Measurements from ENCODE around the gene NFATC2.

NFATC2 gene

DNA sequence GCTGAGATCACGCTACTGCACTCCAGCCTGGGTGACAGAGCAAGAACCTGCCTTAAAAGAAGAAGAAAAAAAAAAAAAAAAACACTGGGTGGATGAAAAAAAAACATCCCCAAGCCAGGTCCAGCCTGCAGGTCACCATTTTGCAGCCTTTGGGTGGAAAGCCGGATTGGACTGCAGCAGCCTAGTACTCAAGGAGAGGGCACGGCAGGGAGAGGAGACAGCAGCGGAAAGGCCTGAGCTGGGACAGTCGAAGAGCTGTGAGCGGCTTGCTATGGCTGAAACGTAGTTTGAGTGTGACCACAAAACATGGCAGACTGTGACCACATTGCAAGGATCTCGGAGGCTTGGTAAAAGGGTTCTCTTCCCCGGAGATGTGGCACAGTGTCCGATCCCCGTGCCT is 173.0 kb downstream of the NFATC2 start:
- no peak overlapping the region for H3K4me3 ChIP-seq (replicated peaks in 1 of 2; ENCODE audit: low read depth in 2 of 2, low read length in 2 of 2)
- TF ChIP-seq, protein P1, sequence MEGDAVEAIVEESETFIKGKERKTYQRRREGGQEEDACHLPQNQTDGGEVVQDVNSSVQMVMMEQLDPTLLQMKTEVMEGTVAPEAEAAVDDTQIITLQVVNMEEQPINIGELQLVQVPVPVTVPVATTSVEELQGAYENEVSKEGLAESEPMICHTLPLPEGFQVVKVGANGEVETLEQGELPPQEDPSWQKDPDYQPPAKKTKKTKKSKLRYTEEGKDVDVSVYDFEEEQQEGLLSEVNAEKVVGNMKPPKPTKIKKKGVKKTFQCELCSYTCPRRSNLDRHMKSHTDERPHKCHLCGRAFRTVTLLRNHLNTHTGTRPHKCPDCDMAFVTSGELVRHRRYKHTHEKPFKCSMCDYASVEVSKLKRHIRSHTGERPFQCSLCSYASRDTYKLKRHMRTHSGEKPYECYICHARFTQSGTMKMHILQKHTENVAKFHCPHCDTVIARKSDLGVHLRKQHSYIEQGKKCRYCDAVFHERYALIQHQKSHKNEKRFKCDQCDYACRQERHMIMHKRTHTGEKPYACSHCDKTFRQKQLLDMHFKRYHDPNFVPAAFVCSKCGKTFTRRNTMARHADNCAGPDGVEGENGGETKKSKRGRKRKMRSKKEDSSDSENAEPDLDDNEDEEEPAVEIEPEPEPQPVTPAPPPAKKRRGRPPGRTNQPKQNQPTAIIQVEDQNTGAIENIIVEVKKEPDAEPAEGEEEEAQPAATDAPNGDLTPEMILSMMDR (IDR thresholded peaks at IDR 0.05; ENCODE audit: low read depth, low read length): no peak
- DNase-seq (ENCODE audit: low read depth in 2 of 2): no peak

DNA sequence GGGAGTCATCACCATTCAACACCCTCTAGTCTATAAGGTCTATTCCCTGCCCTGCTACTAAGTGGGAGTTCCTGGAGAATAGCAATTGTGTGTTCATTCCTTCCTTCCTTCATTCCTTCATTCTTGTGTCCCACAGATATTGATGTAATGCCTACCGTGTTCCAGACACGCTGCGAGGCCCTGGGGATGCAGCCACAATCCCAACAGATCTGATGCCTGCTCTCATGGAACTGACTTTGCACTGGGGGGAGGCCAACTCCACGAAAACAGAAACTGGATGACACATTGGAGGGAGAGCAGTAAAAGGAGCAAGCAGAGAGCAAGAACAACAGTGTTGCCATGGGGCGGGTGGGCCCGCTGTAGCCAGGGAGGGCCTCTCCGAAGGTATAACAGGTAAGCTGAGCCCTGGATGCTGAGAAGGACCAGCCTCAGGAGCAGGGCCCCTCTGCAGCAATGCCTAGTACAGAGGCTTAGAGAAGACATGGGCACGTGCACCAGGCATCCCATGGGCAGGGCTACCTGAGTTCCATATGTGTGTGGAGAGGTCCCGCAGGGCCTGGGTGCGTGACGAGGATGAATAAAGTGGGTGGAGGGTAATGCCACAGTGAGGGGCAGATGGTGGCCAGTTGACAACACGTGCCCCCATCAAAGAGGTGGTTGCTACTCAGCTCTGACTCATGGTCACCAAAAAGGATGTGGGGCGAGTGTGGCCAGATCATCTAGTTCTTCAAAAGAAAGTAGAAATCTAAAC is 173.9 kb downstream of the NFATC2 start:
- no peak for DNase-seq (ENCODE audit: low read depth in 2 of 2)
- TF ChIP-seq, protein P1 (IDR thresholded peaks at IDR 0.05; ENCODE audit: low read depth, low read length): no peak
- H3K4me3 ChIP-seq (replicated peaks in 1 of 2; ENCODE audit: low read depth in 2 of 2, low read length in 2 of 2): no peak overlapping the region

DNA sequence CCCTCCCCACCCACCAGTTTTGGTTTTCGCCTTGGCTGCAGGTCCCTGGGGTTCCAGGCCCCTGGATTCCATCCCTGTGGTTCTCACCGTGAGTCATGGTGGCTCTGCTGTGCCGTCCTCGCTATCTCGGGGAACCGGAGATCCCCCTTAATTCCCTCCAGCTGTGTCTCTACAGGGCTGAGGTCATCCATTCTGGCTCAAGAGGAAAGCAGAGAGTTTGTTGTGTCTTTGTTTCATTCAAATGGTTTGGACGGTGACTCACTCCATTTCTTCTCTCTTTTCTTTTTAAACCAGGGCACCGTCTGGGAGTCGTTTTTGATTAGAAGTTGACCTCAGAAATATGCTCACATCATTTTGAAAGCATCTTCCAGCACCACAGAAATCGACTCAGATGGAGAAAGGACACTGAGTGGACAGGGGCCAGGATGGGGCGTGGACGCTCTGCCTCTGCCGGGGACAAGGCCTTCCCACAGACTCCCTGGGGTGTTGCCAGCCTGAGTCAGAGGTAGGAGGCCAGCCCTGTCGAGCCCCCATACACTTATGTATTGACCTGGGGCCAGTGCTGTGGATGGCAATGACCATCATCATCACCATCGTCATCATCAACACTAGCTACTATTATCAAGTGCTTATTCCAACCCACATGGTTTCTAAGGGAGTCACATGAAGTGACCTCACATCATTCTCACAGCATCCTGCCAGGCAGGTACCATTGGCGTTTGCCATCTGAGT is 176.2 kb downstream of the NFATC2 start:
- H3K4me3 ChIP-seq (replicated peaks in 1 of 2; ENCODE audit: low read depth in 2 of 2, low read length in 2 of 2): peak overlapping the region in 1 of 2 donors; percentile 10
- peak; percentile 96 to 100 for DNase-seq (ENCODE audit: low read depth in 2 of 2)
- TF ChIP-seq, protein P1 (IDR thresholded peaks at IDR 0.05; ENCODE audit: low read depth, low read length): no peak

DNA sequence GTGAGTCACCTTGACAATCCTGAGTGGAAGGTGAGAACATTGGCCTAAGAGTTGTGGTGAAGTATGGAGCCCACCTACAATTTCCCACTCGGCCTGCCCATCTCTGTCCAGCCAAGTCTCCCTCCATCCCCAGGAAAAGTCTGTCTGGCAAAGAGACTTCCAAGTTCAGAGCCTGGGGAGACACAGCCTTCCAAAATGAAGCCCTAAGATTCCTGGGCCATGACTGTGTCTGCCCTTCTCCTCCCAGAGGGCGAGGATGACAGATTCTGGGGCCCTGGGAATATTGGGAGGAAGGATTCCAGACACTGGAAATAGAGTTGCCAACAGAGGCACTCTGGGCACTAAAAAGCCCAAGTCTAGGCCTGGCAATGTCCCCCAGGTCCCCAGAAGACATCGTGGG is 176.8 kb downstream of the NFATC2 start:
- TF ChIP-seq, protein P1 (IDR thresholded peaks at IDR 0.05; ENCODE audit: low read depth, low read length): no peak
- DNase-seq (ENCODE audit: low read depth in 2 of 2): peak; percentile 78 to 94
- H3K4me3 ChIP-seq (replicated peaks in 1 of 2; ENCODE audit: low read depth in 2 of 2, low read length in 2 of 2): no peak overlapping the region

DNA sequence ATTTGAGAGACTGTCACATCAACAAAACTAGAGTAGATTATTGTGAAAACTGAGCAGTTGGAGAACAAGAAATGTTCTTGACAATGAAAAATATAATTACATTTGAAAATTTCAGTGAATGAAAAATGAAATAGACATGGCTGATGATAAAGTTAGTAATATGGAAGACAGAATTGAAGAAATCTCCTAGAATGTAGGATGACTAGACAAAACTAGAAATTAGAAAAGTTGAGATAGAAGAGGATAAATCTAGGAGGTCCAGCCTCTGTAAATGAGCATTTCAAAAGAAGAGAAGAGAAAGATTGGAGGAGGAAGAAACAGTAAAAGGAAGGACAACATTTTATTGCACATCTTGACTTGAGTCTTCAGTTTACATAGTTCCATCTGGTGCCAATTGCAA is 178.7 kb downstream of the NFATC2 start:
- TF ChIP-seq, protein P1 (IDR thresholded peaks at IDR 0.05; ENCODE audit: low read depth, low read length): no peak
- H3K4me3 ChIP-seq (replicated peaks in 1 of 2; ENCODE audit: low read depth in 2 of 2, low read length in 2 of 2): no peak overlapping the region
- DNase-seq (ENCODE audit: low read depth in 2 of 2): no peak

DNA sequence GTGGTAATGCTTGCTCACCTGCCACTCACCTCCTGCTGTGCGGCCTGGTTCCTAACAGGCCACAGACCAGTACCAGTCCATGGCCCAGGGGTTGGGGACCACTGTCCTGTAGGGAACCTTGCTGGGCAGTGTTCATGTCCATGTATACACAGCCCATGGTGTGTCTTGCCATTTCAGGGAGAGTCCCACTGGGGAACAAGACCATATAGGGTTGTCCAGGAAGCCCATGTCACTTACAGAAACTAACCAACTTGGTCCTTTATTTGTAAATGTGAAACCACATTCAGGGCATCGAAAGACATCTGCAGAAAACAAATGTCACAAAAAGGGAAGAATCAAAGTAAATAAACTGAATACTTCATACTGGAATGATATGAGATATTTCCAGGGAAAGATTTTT is 179.1 kb downstream of the NFATC2 start:
- no peak for DNase-seq (ENCODE audit: low read depth in 2 of 2)
- H3K4me3 ChIP-seq (replicated peaks in 1 of 2; ENCODE audit: low read depth in 2 of 2, low read length in 2 of 2): no peak overlapping the region
- TF ChIP-seq, protein P1 (IDR thresholded peaks at IDR 0.05; ENCODE audit: low read depth, low read length): no peak

All from cardiac fibroblast (primary cell).